ENCODE measurements around the gene OPRM1. TPM values are rescaled to one million over a fixed set of nuclear protein-coding genes. Genes with fewer than 3 reads are reported as not detected.

OPRM1 gene
- total RNA-seq, 1 donor from 2014 or later: not detected

DNA sequence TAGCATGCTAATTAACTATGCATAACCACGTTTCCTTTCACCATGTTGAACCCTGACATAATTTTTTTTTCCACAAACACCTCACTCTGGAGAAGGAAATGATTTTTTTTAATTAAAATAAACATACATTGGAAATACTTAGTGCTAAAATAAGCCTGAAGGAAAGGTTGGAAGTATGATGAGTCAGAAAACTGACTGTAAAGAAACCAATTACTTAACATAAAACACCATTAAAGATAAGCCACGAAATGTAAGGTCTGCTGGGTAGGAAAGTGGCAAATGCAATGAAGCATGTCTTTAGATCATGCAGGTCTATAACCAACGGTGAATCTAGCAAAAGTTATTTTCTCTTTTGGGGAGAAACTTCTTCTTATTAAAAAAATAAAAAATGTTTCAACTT, 47.5 kb downstream of the OPRM1 start:
- no peaks in the 10 kb centered on the region for H3K27me3 ChIP-seq
- no peak overlapping the region for H3K4me3 Mint-ChIP-seq
- no peak overlapping the region for H3K27ac Mint-ChIP-seq

DNA sequence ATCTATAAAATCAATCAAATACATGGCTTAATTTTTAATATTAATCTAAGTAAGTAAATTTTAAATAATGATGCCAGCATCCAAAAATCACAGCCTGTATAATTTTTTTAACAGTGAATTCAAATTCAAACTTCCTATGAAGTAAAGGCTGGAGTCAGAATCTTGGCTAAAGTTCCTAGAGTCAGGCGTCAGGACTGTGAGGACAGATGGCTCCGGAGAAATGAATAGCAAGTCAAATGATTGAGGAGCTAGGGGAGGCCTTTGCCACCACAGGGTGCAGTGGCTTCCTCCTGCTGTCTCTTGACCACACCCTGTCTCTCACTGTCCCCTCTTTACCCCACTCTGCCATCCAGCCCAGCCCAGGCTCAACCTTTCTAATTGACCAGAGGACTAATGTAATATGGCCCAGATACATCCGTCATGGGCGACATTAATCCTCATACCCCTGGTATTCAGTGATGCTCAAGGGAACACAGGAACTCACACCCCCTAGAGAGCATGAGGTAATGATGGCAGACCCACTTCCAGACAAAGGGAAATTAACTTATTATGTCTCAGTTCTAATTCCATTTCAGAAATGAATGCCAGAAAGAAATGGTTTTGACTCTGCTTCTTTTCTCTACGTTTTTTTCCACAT, 53.4 kb downstream of the OPRM1 start:
- Mint-ChIP-seq H3K27me3 (ENCODE audit: insufficient read depth, low read depth) (no peaks in the 10 kb centered on the region), H3K9me3 (no peaks in the 10 kb centered on the region), H3K36me3 (no peaks in the 10 kb centered on the region)

More for the DNA sequence above, 47.5 kb downstream of the OPRM1 start:
- H3K9me3 ChIP-seq (ENCODE audit: low read depth): no peaks in the 10 kb centered on the region
- Mint-ChIP-seq H3K27me3 (ENCODE audit: insufficient read depth, low read depth) (no peaks in the 10 kb centered on the region), H3K4me1 (no peaks in the 10 kb centered on the region), H3K36me3 (no peaks in the 10 kb centered on the region), H3K9me3 (no peaks in the 10 kb centered on the region)
- H3K36me3 ChIP-seq: no peaks in the 10 kb centered on the region
- DNase-seq (ENCODE audit: low spot score): no peak
- no peak overlapping the region for H3K4me3 ChIP-seq
- no peak overlapping the region for H2AFZ ChIP-seq (replicated peaks)
- H3K27ac ChIP-seq: no peak overlapping the region
- no peaks in the 10 kb centered on the region for H3K79me2 ChIP-seq (ENCODE audit: low read depth)
- no peaks in the 10 kb centered on the region for H3F3A ChIP-seq (ENCODE audit: low read depth)
- no peaks in the 10 kb centered on the region for H3K4me1 ChIP-seq
- no peak overlapping the region for H3K9ac ChIP-seq
- no peaks in the 10 kb centered on the region for H4K20me1 ChIP-seq (ENCODE audit: low read depth)
- TF ChIP-seq, protein P1, sequence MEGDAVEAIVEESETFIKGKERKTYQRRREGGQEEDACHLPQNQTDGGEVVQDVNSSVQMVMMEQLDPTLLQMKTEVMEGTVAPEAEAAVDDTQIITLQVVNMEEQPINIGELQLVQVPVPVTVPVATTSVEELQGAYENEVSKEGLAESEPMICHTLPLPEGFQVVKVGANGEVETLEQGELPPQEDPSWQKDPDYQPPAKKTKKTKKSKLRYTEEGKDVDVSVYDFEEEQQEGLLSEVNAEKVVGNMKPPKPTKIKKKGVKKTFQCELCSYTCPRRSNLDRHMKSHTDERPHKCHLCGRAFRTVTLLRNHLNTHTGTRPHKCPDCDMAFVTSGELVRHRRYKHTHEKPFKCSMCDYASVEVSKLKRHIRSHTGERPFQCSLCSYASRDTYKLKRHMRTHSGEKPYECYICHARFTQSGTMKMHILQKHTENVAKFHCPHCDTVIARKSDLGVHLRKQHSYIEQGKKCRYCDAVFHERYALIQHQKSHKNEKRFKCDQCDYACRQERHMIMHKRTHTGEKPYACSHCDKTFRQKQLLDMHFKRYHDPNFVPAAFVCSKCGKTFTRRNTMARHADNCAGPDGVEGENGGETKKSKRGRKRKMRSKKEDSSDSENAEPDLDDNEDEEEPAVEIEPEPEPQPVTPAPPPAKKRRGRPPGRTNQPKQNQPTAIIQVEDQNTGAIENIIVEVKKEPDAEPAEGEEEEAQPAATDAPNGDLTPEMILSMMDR (IDR thresholded peaks at IDR 0.05): no peak
- TF ChIP-seq EZH2phosphoT487 (IDR thresholded peaks at IDR 0.05): no peak
- TF ChIP-seq EZH2 (IDR thresholded peaks at IDR 0.05): no peak
- no peak overlapping the region for H3K4me2 ChIP-seq

DNA sequence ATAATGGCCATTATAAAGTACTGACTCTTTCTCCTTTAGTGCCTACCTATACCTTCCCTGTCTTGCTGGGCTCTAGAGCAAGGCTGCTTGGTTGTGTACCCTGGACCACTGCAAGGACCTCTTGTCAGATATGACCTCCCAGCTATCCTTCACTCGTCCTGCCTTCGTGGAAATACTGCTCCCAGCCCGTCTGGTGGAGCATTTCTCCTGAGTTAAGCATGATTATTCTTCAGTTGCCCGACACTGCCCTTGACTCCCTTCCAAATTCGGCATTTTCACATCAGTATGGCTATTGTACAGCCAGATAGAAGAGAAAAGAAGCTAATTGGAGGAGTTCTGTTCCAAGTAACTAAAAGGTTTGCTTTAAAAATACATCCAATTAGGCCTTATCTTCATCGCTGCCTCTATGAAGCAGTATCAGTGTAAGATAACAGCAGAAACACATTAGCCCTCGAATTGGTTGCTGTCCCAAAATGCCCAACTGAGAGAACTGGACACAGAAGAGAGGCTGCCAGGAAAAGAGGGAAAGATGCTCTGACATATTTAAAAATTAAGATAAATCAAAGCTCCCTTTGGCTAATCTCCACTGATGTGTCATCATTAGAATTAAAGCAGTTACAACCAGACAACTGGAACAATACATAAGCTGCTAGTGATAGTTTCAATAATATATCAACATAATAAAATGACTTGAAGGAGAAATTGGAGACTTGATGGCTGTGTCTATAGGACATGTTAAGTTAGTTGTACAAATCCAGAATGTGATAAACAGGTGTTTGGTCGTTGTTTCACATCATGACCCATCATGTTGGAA, 54.4 kb downstream of the OPRM1 start:
- H3K27ac Mint-ChIP-seq: no peak overlapping the region

More for the DNA sequence above, 53.4 kb downstream of the OPRM1 start:
- DNase-seq (ENCODE audit: low spot score): no peak
- H3K36me3 ChIP-seq: no peaks in the 10 kb centered on the region
- no peak overlapping the region for H3K9ac ChIP-seq
- Mint-ChIP-seq H3K4me3 (no peak overlapping the region), H3K27ac (no peak overlapping the region), H3K4me1 (no peaks in the 10 kb centered on the region)
- H3K27ac ChIP-seq: no peak overlapping the region
- H3K9me3 ChIP-seq (ENCODE audit: low read depth): no peaks in the 10 kb centered on the region
- H2AFZ ChIP-seq (replicated peaks): no peak overlapping the region
- no peaks in the 10 kb centered on the region for H3K79me2 ChIP-seq (ENCODE audit: low read depth)
- H3K4me3 ChIP-seq: no peak overlapping the region
- no peaks in the 10 kb centered on the region for H3F3A ChIP-seq (ENCODE audit: low read depth)
- no peaks in the 10 kb centered on the region for H3K4me1 ChIP-seq
- H3K4me2 ChIP-seq: no peak overlapping the region
- H3K27me3 ChIP-seq: no peaks in the 10 kb centered on the region
- TF ChIP-seq EZH2 (IDR thresholded peaks at IDR 0.05) (no peak), EZH2phosphoT487 (IDR thresholded peaks at IDR 0.05) (no peak)
- TF ChIP-seq, protein P1 (IDR thresholded peaks at IDR 0.05): no peak
- H4K20me1 ChIP-seq (ENCODE audit: low read depth): no peaks in the 10 kb centered on the region

More for the DNA sequence above, 54.4 kb downstream of the OPRM1 start:
- Histone ChIP-seq H3K9me3 (ENCODE audit: low read depth) (no peaks in the 10 kb centered on the region), H3K27me3 (no peaks in the 10 kb centered on the region), H3K27ac (no peak overlapping the region), H3K4me3 (no peak overlapping the region), H3K36me3 (no peaks in the 10 kb centered on the region), H2AFZ (replicated peaks) (no peak overlapping the region), H3K4me1 (no peaks in the 10 kb centered on the region), H3K4me2 (no peak overlapping the region), H3K9ac (no peak overlapping the region), H3F3A (ENCODE audit: low read depth) (no peaks in the 10 kb centered on the region), H3K79me2 (ENCODE audit: low read depth) (no peaks in the 10 kb centered on the region), H4K20me1 (ENCODE audit: low read depth) (no peaks in the 10 kb centered on the region)
- TF ChIP-seq EZH2 (IDR thresholded peaks at IDR 0.05) (no peak), EZH2phosphoT487 (IDR thresholded peaks at IDR 0.05) (no peak)
- TF ChIP-seq, protein P1 (IDR thresholded peaks at IDR 0.05): no peak
- H3K27me3 Mint-ChIP-seq (ENCODE audit: insufficient read depth, low read depth): no peaks in the 10 kb centered on the region
- H3K9me3 Mint-ChIP-seq: no peaks in the 10 kb centered on the region
- no peak for DNase-seq (ENCODE audit: low spot score)
- H3K36me3 Mint-ChIP-seq: no peaks in the 10 kb centered on the region
- H3K4me3 Mint-ChIP-seq: no peak overlapping the region
- no peaks in the 10 kb centered on the region for H3K4me1 Mint-ChIP-seq
